Activated naive CD8-positive, alpha-beta T cell (primary cell): ENCODE measurements around the gene QKI.
"Not testable (repeated sequence)": the region's sequence is repeated elsewhere in the genome, so short reads cannot be mapped to it uniquely, and the experiment has no call there.

ENCODE experiments used
- H3K27ac Mint-ChIP-seq: one replicate; pipeline ENCODE4 v1.8.0; 2021; ENCODE audit warnings: mixed read lengths
- H3K27me3 Mint-ChIP-seq: one replicate; pipeline ENCODE4 v1.8.0; 2021; ENCODE audit warnings: mixed read lengths
- H3K36me3 Mint-ChIP-seq: one replicate; pipeline ENCODE4 v1.8.0; 2021; ENCODE audit warnings: mixed read lengths
- H3K4me1 Mint-ChIP-seq: one replicate; pipeline ENCODE4 v1.8.0; 2021; ENCODE audit warnings: low read depth, mixed read lengths
- H3K4me3 Mint-ChIP-seq: one replicate; pipeline ENCODE4 v1.8.0; 2021; ENCODE audit warnings: mild to moderate bottlenecking, mixed read lengths
- H3K9me3 Mint-ChIP-seq: one replicate; pipeline ENCODE4 v1.8.0; 2021; ENCODE audit warnings: low read depth, mixed read lengths

Gene QKI

GRCh38 chr6:163414117-163414945, at the start of gene QKI:
Gene QKI (plus strand): TSS chr6:163414718. CDS start chr6:163415194, 476 bp downstream.
- peak within 1 kb of the TSS; percentile 80 for H3K27ac Mint-ChIP-seq
- peak within 1 kb of the TSS; percentile 81 for H3K4me3 Mint-ChIP-seq
- H3K36me3 Mint-ChIP-seq: no peaks in the 10 kb centered on the region
- no peaks in the 10 kb centered on the region for H3K27me3 Mint-ChIP-seq
- peaks cover 40% of the 10 kb centered on the region for H3K4me1 Mint-ChIP-seq
- no peaks in the 10 kb centered on the region for H3K9me3 Mint-ChIP-seq

- Mint-ChIP-seq H3K4me1 (peaks cover 9% of the 10 kb centered on the region), H3K9me3 (no peaks in the 10 kb centered on the region), H3K4me3 (no peak overlapping the region), H3K36me3 (no peaks in the 10 kb centered on the region), H3K27me3 (peaks cover 6% of the 10 kb centered on the region), H3K27ac (no peak overlapping the region)
Observed at GRCh38 chr6:163366288-163366687, 48.2 kb upstream of the QKI start.

DNA sequence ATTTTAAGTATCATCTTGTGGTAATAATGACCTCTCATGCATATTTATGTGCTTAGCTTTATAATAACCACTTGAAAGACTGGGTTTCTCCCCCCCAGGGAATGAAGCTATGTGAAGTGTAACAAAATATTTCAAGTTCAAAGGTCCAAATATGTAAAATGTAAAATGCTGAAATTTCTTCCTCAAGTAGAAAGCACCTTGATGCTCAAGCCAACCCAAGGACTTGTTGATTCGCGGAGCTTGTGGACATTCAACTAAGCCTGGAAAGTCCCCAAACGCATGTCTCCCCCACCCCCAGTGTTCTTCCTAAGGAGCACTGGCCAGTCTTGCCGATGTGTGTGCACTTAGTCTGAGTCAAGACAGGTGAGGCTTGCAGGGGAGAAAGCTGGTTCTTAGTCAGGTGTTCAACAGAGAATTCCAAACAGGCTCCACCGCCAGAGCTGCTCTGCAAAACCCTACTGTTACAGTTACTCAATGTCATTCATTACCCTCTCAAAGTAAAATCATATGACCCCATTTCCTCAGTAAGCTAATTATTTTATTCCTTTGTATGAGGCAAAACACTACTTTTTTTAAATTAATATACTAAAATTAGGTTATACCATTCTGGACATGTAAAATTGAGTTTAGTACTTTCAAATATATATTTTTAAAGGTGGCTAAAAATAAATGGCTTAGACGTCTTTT, 46.9 kb upstream of the QKI start:
- Mint-ChIP-seq H3K27ac (no peak overlapping the region), H3K9me3 (no peaks in the 10 kb centered on the region)

DNA sequence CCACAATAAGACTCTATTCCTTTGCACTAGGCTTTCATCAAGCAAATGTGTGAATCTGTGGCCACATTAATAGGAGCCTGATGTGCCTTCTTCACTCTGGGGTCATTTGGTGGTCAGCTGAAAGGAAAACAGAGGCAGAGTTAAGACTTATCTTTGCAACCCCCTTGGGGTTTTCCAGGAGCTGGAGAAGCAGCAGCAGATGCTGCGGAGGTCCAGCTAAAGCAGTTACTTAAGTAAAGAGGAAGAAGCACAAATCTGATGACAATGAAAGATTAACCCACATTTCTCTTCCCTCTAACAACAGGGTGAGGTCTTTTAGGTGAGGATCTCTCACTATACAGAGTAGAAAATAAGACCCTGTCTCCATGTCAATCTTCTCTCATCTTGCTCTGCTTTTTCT, 45.4 kb upstream of the QKI start:
- H3K4me1 Mint-ChIP-seq: peaks cover 9% of the 10 kb centered on the region
- peaks cover 4% of the 10 kb centered on the region for H3K27me3 Mint-ChIP-seq
- H3K27ac Mint-ChIP-seq: no peak overlapping the region
- no peaks in the 10 kb centered on the region for H3K9me3 Mint-ChIP-seq
- H3K36me3 Mint-ChIP-seq: no peaks in the 10 kb centered on the region
- H3K4me3 Mint-ChIP-seq: no peak overlapping the region

More for the DNA sequence above, 46.9 kb upstream of the QKI start:
- peaks cover 4% of the 10 kb centered on the region for H3K27me3 Mint-ChIP-seq
- peaks cover 9% of the 10 kb centered on the region for H3K4me1 Mint-ChIP-seq
- H3K4me3 Mint-ChIP-seq: no peak overlapping the region
- H3K36me3 Mint-ChIP-seq: no peaks in the 10 kb centered on the region

DNA sequence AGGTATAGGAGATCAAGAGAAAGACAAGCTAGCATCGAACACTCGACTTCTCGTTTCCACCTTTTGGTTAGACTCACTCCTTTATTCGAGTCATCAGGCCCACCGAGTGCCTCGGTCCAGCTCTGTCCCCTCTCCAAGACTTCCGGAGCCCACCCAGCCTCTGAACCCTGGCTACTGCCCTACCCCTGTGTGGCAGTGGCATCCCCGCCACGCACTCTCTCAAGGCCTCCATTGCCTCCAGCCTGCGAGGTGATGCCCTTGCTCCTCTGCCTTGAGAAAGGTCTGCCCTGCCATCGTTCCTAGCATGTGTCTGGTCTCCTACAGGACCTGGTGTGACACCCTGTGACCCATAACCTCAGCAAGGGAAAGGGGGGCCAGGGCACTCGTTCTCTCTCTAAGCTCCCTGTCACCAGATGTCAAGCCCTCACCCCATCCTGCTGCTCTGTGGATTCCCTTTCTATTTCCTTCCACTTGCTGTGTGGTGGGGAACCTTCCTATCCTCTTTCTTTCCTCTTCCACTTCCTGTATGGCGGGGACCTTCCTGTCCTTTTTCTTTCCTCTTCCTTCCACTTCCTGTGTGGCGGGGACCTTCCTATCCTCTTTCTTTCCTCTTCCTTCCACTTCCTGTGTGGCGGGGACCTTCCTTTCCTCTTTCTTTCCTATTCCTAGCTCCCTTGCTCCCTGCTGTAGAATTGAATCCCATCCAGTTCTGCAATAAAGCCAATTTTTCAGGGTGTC, 44.7 kb upstream of the QKI start:
- Mint-ChIP-seq H3K27me3 (peaks cover 2% of the 10 kb centered on the region), H3K36me3 (no peaks in the 10 kb centered on the region), H3K4me3 (no peak overlapping the region), H3K4me1 (peaks cover 9% of the 10 kb centered on the region), H3K9me3 (no peaks in the 10 kb centered on the region), H3K27ac (no peak overlapping the region)

DNA sequence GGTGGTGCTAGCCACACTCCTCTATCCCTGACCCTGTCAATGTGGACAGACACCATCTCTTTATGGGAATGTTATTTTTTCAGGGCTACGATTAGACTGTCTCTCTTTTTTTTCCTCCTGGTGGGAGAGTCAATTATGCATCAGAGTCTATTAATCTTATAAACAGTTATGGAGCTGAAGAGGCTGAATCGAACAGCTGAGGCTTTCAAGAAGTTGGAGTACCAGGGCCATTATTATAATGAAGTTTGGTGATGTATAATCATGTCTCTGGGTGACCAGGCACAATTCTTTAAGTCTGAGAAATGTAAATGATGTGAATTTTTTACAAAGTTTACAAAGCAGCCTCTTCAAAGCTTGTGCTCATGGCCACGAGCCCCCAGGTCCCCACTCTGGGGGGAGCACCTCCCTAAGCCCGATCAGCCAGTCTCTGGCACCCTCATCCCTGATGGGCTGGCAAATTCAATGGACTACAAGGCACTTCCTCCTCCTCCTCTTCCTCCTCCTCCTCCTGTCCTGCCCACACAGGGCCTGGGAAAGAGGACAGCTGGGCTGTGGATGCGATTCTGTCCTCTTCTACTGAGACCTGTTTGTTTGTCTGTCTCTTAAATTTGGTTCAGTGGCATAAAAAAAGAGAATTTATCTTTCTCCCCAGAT, 43.9 kb upstream of the QKI start:
- Mint-ChIP-seq H3K27me3 (peaks cover 2% of the 10 kb centered on the region), H3K4me1 (peaks cover 9% of the 10 kb centered on the region), H3K9me3 (no peaks in the 10 kb centered on the region), H3K27ac (no peak overlapping the region), H3K4me3 (no peak overlapping the region), H3K36me3 (no peaks in the 10 kb centered on the region)

DNA sequence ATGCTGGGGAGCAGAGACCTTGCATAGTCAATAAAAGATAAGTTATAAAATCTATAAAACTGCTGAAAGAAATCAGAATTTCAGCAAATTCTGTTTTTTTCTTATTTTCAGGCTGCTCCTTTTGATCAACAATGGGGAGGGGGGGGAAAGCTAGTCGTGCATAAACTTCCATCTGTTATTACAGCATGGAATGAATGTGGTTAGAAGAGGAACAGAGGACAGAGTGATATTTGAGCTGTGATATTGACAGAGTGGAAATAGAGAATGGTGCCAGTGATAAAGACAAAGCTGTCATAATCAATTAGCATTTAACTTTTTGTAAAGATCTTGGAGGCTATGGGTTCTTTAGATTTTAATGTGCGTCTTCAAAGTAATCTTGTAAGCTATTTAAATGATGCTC, 43.4 kb upstream of the QKI start:
- Mint-ChIP-seq H3K27me3 (peaks cover 2% of the 10 kb centered on the region), H3K4me1 (peaks cover 9% of the 10 kb centered on the region), H3K36me3 (no peaks in the 10 kb centered on the region), H3K27ac (no peak overlapping the region), H3K9me3 (no peaks in the 10 kb centered on the region), H3K4me3 (no peak overlapping the region)

GRCh38 chr6:163373240-163373639, 41.3 kb upstream of the QKI start:
- Mint-ChIP-seq H3K27ac (no peak overlapping the region), H3K4me3 (no peak overlapping the region), H3K4me1 (peaks cover 9% of the 10 kb centered on the region), H3K27me3 (peaks cover 2% of the 10 kb centered on the region), H3K36me3 (no peaks in the 10 kb centered on the region), H3K9me3 (no peaks in the 10 kb centered on the region)

GRCh38 chr6:163375361-163375760, 39.2 kb upstream of the QKI start:
- Mint-ChIP-seq H3K9me3 (no peaks in the 10 kb centered on the region), H3K36me3 (no peaks in the 10 kb centered on the region), H3K4me1 (peaks cover 1% of the 10 kb centered on the region), H3K4me3 (no peak overlapping the region), H3K27ac (no peak overlapping the region), H3K27me3 (no peaks in the 10 kb centered on the region)

DNA sequence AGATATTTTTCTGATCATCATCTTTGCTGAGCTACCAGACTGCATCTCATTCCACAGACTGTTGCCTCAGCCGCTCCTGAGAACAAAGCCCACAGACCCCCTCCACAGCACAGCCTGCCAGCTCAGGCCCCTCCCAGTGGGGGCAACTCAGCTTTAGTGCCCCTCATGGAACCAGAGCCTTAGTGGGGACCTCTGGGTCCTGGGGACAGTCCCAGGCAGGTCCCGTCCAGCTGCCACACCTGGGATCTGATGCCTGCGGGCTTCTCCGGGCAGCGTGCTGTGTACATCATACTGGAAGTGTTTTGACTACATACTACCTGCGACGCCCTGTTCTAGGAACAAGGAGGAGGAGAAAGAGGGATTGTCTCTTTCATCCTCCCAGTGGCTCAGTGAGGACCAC, 38.3 kb upstream of the QKI start:
- H3K4me3 Mint-ChIP-seq: no peak overlapping the region
- no peaks in the 10 kb centered on the region for H3K9me3 Mint-ChIP-seq
- no peaks in the 10 kb centered on the region for H3K36me3 Mint-ChIP-seq
- H3K4me1 Mint-ChIP-seq: no peaks in the 10 kb centered on the region
- H3K27ac Mint-ChIP-seq: no peak overlapping the region
- no peaks in the 10 kb centered on the region for H3K27me3 Mint-ChIP-seq

- Mint-ChIP-seq H3K36me3 (no peaks in the 10 kb centered on the region), H3K4me3 (no peak overlapping the region), H3K27ac (no peak overlapping the region), H3K4me1 (no peaks in the 10 kb centered on the region), H3K27me3 (no peaks in the 10 kb centered on the region), H3K9me3 (no peaks in the 10 kb centered on the region)
Observed at GRCh38 chr6:163377561-163377960, 37.0 kb upstream of the QKI start.

DNA sequence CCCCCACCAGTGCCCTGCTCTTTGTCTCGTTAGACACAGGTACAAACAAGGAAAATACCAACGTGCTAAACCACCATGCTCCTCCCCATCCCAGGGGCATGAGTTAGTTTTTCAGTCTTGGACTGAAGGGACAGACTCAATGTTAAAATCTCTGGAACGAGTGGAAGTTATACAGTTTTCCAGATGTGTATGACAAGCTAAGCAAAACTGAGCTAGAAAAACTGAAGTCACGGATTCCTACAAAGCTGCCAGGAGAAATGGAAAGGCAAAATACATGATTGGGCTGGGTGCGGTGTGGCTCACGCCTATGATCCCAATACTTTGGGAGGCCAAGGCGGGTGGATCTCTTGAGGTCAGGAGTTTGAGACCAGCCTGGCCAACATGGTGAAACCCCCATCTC, 34.3 kb upstream of the QKI start:
- no peak overlapping the region for H3K27ac Mint-ChIP-seq
- H3K9me3 Mint-ChIP-seq: peaks cover 5% of the 10 kb centered on the region
- no peaks in the 10 kb centered on the region for H3K27me3 Mint-ChIP-seq
- H3K4me1 Mint-ChIP-seq: no peaks in the 10 kb centered on the region
- no peak overlapping the region for H3K4me3 Mint-ChIP-seq
- H3K36me3 Mint-ChIP-seq: no peaks in the 10 kb centered on the region

- no peaks in the 10 kb centered on the region for H3K4me1 Mint-ChIP-seq
- no peaks in the 10 kb centered on the region for H3K36me3 Mint-ChIP-seq
- no peaks in the 10 kb centered on the region for H3K27me3 Mint-ChIP-seq
- H3K9me3 Mint-ChIP-seq: peaks cover 5% of the 10 kb centered on the region
- no peak overlapping the region for H3K4me3 Mint-ChIP-seq
- H3K27ac Mint-ChIP-seq: no peak overlapping the region
Observed at GRCh38 chr6:163381118-163381756, 33.3 kb upstream of the QKI start.

DNA sequence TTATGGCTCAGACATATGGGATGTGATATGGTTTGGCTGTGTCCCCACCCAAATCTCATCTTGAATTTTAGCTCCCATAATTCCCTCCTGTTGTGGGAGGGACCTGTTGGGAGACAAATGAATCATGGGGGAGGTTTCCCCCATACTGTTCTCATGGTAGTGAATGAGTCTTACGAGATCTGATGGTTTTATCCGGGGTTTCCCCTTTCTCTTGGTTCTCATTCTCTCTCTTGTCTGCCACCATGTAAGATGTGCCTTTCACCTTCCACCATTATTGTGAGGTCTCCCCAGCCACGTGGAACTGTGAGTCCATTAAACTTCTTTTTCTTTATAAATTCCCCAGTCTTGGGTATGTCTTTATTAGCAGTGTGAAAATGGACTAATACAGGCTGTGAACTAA, 31.1 kb upstream of the QKI start:
- H3K27me3 Mint-ChIP-seq, H3K4me3 Mint-ChIP-seq, H3K27ac Mint-ChIP-seq, H3K9me3 Mint-ChIP-seq, H3K4me1 Mint-ChIP-seq, H3K36me3 Mint-ChIP-seq: not testable (repeated sequence)
